A172 (cell line): Measurements from ENCODE around the gene MSS51. TPM values are rescaled to one million over a fixed set of nuclear protein-coding genes. Genes with fewer than 3 reads are reported as not detected.
A peak's percentile ranks its signal among the peaks of the same experiment; 100 is the strongest.
"Not testable (repeated sequence)": the region's sequence is repeated elsewhere in the genome, so short reads cannot be mapped to it uniquely, and the experiment has no call there.

Experiments used
- DNase-seq: peaks from one replicate; pipeline ENCODE4 v3.0.0-alpha.2; 2015; ENCODE audit warnings: low spot score
- total RNA-seq: library from RNA; depleted of rRNA; stranded (reverse); fragments of >200 nt; shearing (Covaris generic); gene quantifications from 2 replicates; pipeline ENCODE4 v1.2.3, GENCODE V29; 2014

Gene MSS51
- total RNA-seq, 1 experiment from 2014 or later: 0.07 TPM

GRCh38 chr10:73414230-73414945 lies 19.0 kb downstream of the MSS51 start:
- DNase-seq: no peak

GRCh38 chr10:73413528-73414229 lies 19.7 kb downstream of the MSS51 start, which contains the start of gene ANXA7:
Gene ANXA7, minus strand, starts transcription at chr10:73414058. Its CDS starts 13,202 bp downstream, at chr10:73400856.
- peak; percentile 81 for DNase-seq

- DNase-seq: peak; percentile 64
These were observed 20.2 kb downstream of the MSS51 start for GRCh38 chr10:73413108-73413527.

- DNase-seq: no peak
These were observed 22.5 kb downstream of the MSS51 start for GRCh38 chr10:73410897-73411296.

GRCh38 chr10:73408978-73409521 lies 24.3 kb downstream of the MSS51 start:
- no peak for DNase-seq

GRCh38 chr10:73408061-73408460 lies 25.3 kb downstream of the MSS51 start:
- peak; percentile 21 for DNase-seq

GRCh38 chr10:73407495-73407894 lies 25.9 kb downstream of the MSS51 start:
- DNase-seq: no peak

GRCh38 chr10:73406846-73407245 lies 26.5 kb downstream of the MSS51 start:
- DNase-seq: no peak

GRCh38 chr10:73405556-73405955 lies 27.8 kb downstream of the MSS51 start:
- DNase-seq: no peak

GRCh38 chr10:73404690-73405089 lies 28.7 kb downstream of the MSS51 start:
- DNase-seq: no peak

GRCh38 chr10:73401636-73402035 lies 31.7 kb downstream of the MSS51 start:
- no peak for DNase-seq

- no peak for DNase-seq
These were observed 34.3 kb downstream of the MSS51 start for GRCh38 chr10:73399063-73399462.

- DNase-seq: no peak
These were observed 35.3 kb downstream of the MSS51 start for GRCh38 chr10:73398024-73398423.

- DNase-seq: not testable (repeated sequence)
These were observed 39.0 kb downstream of the MSS51 start for GRCh38 chr10:73394325-73394724.

GRCh38 chr10:73388228-73388627 lies 45.1 kb downstream of the MSS51 start:
- DNase-seq: no peak

GRCh38 chr10:73386583-73386982 lies 46.8 kb downstream of the MSS51 start:
- no peak for DNase-seq

- DNase-seq: no peak
These were observed 54.2 kb downstream of the MSS51 start for GRCh38 chr10:73379064-73379748.

- no peak for DNase-seq
These were observed 56.7 kb downstream of the MSS51 start for GRCh38 chr10:73376679-73377078.
